PC-3 (cell line): Measurements from ENCODE around the gene TADA2A. TPM values are rescaled to one million over a fixed set of nuclear protein-coding genes. Genes with fewer than 3 reads are reported as not detected.

Experiments
- ATAC-seq: fragments of 200-7000 bp; cut with Tn5 transposase; 2 replicates; pipeline ENCODE4 v1.9.1; 2020; ENCODE audit warnings: mild to moderate bottlenecking, moderate library complexity
- BruUV-seq: library from RNA; stranded (reverse); fragments of 400-500 nt; replicated peaks from 2 replicates; lab custom pipeline; 2021; lab: Mats Ljungman, UMichigan
- CTCF ChIA-PET: fragments of 300-600 bp; sonication (Branson Sonifier 250); formaldehyde crosslinking; loops from one replicate; lab custom pipeline; 2022; ENCODE audit warnings: antibody characterized with exemption; lab: Charles Lee
- POLR2A ChIA-PET: fragments of 300-600 bp; sonication (Branson Sonifier 250); formaldehyde crosslinking; loops from one replicate; lab custom pipeline; 2022; ENCODE audit warnings: antibody characterized with exemption; ENCODE audit not compliant: unreplicated experiment; lab: Charles Lee
- DNase-seq: peaks from one replicate; pipeline ENCODE4 v3.0.0-alpha.2; 2015
- H2AFZ ChIP-seq: fragments of 300-600 bp; sonication (generic); 2 replicates; pipeline ENCODE4 v1.6.0; 2016; ENCODE audit warnings: antibody characterized with exemption, low read length
- H3F3A ChIP-seq: fragments of 300-600 bp; sonication (generic); one replicate; pipeline ENCODE4 v1.6.0; 2017; ENCODE audit warnings: antibody characterized with exemption, low read length, control low read depth, mild to moderate bottlenecking; ENCODE audit not compliant: unreplicated experiment
- H3K27ac ChIP-seq: fragments of 300-600 bp; sonication (generic); 2 replicates; pipeline ENCODE4 v1.5.1; 2016; ENCODE audit warnings: mild to moderate bottlenecking, low read length
- H3K27me3 ChIP-seq: fragments of 300-600 bp; sonication (generic); 2 replicates; pipeline ENCODE4 v1.6.1; 2016; ENCODE audit warnings: low read length, mixed read lengths
- H3K36me3 ChIP-seq: fragments of 300-600 bp; sonication (generic); 2 replicates; pipeline ENCODE4 v1.6.1; 2016; ENCODE audit warnings: low read depth, mixed run types, low read length, mixed read lengths
- H3K4me1 ChIP-seq: fragments of 300-600 bp; sonication (generic); 2 replicates; pipeline ENCODE4 v1.5.1; 2016; ENCODE audit warnings: low read length; ENCODE audit not compliant: insufficient read depth
- H3K4me2 ChIP-seq: fragments of 300-600 bp; sonication (generic); 2 replicates; pipeline ENCODE4 v1.6.0; 2016; ENCODE audit warnings: low read length
- H3K4me3 ChIP-seq: fragments of 300-600 bp; sonication (generic); 2 replicates; pipeline ENCODE4 v1.5.1; 2016; ENCODE audit warnings: mild to moderate bottlenecking, low read length, mixed read lengths
- H3K79me2 ChIP-seq: fragments of 300-600 bp; sonication (generic); 2 replicates; pipeline ENCODE4 v1.6.1; 2017; ENCODE audit warnings: low read length, mixed read lengths
- H3K9ac ChIP-seq: fragments of 300-600 bp; sonication (generic); 2 replicates; pipeline ENCODE4 v1.6.0; 2016; ENCODE audit warnings: mild to moderate bottlenecking, low read length
- H3K9me2 ChIP-seq: fragments of 300-600 bp; sonication (generic); replicated peaks from 2 replicates; pipeline ENCODE4 v1.6.1; 2016; ENCODE audit warnings: mixed run types, low read length, mixed read lengths
- H3K9me3 ChIP-seq: fragments of 300-600 bp; sonication (generic); 2 replicates; pipeline ENCODE4 v1.6.1; 2016; ENCODE audit warnings: low read length, mixed read lengths
- H4K20me1 ChIP-seq: fragments of 300-600 bp; sonication (generic); 2 replicates; pipeline ENCODE4 v1.6.1; 2016; ENCODE audit warnings: low read length, mixed read lengths
- CTCF ChIP-seq: fragments of 300-600 bp; sonication (generic); conservative IDR thresholded peaks from 2 replicates; pipeline ENCODE4 v1.5.1; 2017; ENCODE audit warnings: antibody characterized with exemption, low read depth, mild to moderate bottlenecking, low read length
- EZH2 ChIP-seq: fragments of 300-600 bp; sonication (generic); IDR thresholded peaks from one replicate; pipeline ENCODE4 v1.6.1; 2017; ENCODE audit warnings: antibody characterized with exemption, mild to moderate bottlenecking, low read length; ENCODE audit not compliant: unreplicated experiment
- EZH2phosphoT487 ChIP-seq: fragments of 300-600 bp; sonication (generic); IDR thresholded peaks from 2 replicates; pipeline ENCODE4 v1.6.1; 2018; ENCODE audit warnings: mild to moderate bottlenecking, antibody characterized with exemption, low read length, borderline replicate concordance
- intact Hi-C: fragments of 100-400 bp; cut with micrococcal nuclease; formaldehyde crosslinking; loops from 2 replicates; pipeline ENCODE4 v1.9.0; 2023
- total RNA-seq: library from RNA; depleted of rRNA; stranded (reverse); fragments of >200 nt; gene quantifications from 2 replicates; pipeline ENCODE4 v1.2.3, GENCODE V29; 2014

The TADA2A gene
- total RNA-seq, 1 experiment from 2014 or later, result 16.5 TPM

GRCh38 chr17:37494971-37495370 is 88.3 kb downstream of the TADA2A start:
- DNase-seq (no peak), ATAC-seq (no peak)
- peaks cover 16% of the 10 kb centered on the region for H4K20me1 ChIP-seq
- no peak overlapping the region for H3K4me2 ChIP-seq
- H3K79me2 ChIP-seq, result peaks cover 100% of the 10 kb centered on the region
- no peak overlapping the region for H3K27ac ChIP-seq
- no peaks in the 10 kb centered on the region for H3K9me2 ChIP-seq
- no peaks in the 10 kb centered on the region for H3K36me3 ChIP-seq
- H3F3A ChIP-seq, result no peaks in the 10 kb centered on the region
- no peaks in the 10 kb centered on the region for H3K27me3 ChIP-seq
- no peak overlapping the region for H2AFZ ChIP-seq
- H3K4me1 ChIP-seq, result peaks cover 32% of the 10 kb centered on the region
- intact Hi-C loops, result no loop called here
- H3K9ac ChIP-seq, result no peak overlapping the region
- POLR2A ChIA-PET, result no interaction called here
- CTCF ChIA-PET, result no interaction called here
- no TSS peak for BruUV-seq
- no peaks in the 10 kb centered on the region for H3K9me3 ChIP-seq
- no peak overlapping the region for H3K4me3 ChIP-seq
- TF ChIP-seq EZH2, result no peak
- TF ChIP-seq CTCF, result no peak
- no peak for TF ChIP-seq EZH2phosphoT487

- no TSS peak for BruUV-seq
- ATAC-seq (no peak), DNase-seq (no peak)
- H3F3A ChIP-seq, result no peaks in the 10 kb centered on the region
- H4K20me1 ChIP-seq, result no peaks in the 10 kb centered on the region; the same call in 1 of the 2 replicates
- no peaks in the 10 kb centered on the region for H3K36me3 ChIP-seq
- no peaks in the 10 kb centered on the region for H3K9me3 ChIP-seq
- H3K9ac ChIP-seq, result no peak overlapping the region
- no peak overlapping the region for H2AFZ ChIP-seq
- ChIA-PET CTCF (no interaction called here), POLR2A (no interaction called here)
- no peak overlapping the region for H3K4me2 ChIP-seq
- no peaks in the 10 kb centered on the region for H3K9me2 ChIP-seq
- intact Hi-C loops, result no loop called here
- H3K27me3 ChIP-seq, result no peaks in the 10 kb centered on the region
- TF ChIP-seq EZH2phosphoT487 (no peak), EZH2 (no peak), CTCF (no peak)
- no peaks in the 10 kb centered on the region for H3K4me1 ChIP-seq
- peaks cover 100% of the 10 kb centered on the region for H3K79me2 ChIP-seq
- no peak overlapping the region for H3K27ac ChIP-seq
- H3K4me3 ChIP-seq, result no peak overlapping the region
Measured at GRCh38 chr17:37500378-37500777, 93.7 kb downstream of the TADA2A start.

- ChIA-PET POLR2A (no interaction called here), CTCF (no interaction called here)
- Histone ChIP-seq H3K9me3 (no peaks in the 10 kb centered on the region), H3K9me2 (no peaks in the 10 kb centered on the region), H4K20me1 (no peaks in the 10 kb centered on the region; the same call in 1 of the 2 replicates), H3K79me2 (peaks cover 99% of the 10 kb centered on the region), H3K4me1 (no peaks in the 10 kb centered on the region), H3K27me3 (no peaks in the 10 kb centered on the region), H3K27ac (no peak overlapping the region), H3K36me3 (no peaks in the 10 kb centered on the region), H2AFZ (no peak overlapping the region), H3K4me2 (no peak overlapping the region), H3F3A (no peaks in the 10 kb centered on the region), H3K9ac (no peak overlapping the region), H3K4me3 (no peak overlapping the region)
- intact Hi-C loops, result no loop called here
- ATAC-seq, result no peak
- no peak for DNase-seq
- no TSS peak for BruUV-seq
- TF ChIP-seq EZH2 (no peak), CTCF (no peak), EZH2phosphoT487 (no peak)
Measured at GRCh38 chr17:37502009-37502936, 95.6 kb downstream of the TADA2A start.
